HG03139 (cell line): Measurements from ENCODE around the gene C13orf46.
"Not testable (repeated sequence)": the region's sequence is repeated elsewhere in the genome, so short reads cannot be mapped to it uniquely, and the experiment has no call there.

Experiments used
- ATAC-seq: cut with Tn5 transposase; IDR thresholded peaks from one replicate; pipeline ENCODE4 v1.9.1; 2021; ENCODE audit not compliant: unreplicated experiment

The C13orf46 gene

GRCh38 chr13:113913408-113913807, 60.5 kb downstream of the C13orf46 start:
- ATAC-seq, result not testable (repeated sequence)

GRCh38 chr13:113912596-113912995, 61.3 kb downstream of the C13orf46 start:
- ATAC-seq, result no peak

- no peak for ATAC-seq
Observed at GRCh38 chr13:113907635-113908617, 66.0 kb downstream of the C13orf46 start.

GRCh38 chr13:113906571-113906970, 67.3 kb downstream of the C13orf46 start:
- ATAC-seq, result no peak

GRCh38 chr13:113905942-113906341, 67.9 kb downstream of the C13orf46 start:
- no peak for ATAC-seq

- ATAC-seq, result no peak
Observed at GRCh38 chr13:113905018-113905417, 68.9 kb downstream of the C13orf46 start.

- ATAC-seq, result no peak
Observed at GRCh38 chr13:113904411-113904810, 69.5 kb downstream of the C13orf46 start.

- no peak for ATAC-seq
Observed at GRCh38 chr13:113903912-113904311, 70.0 kb downstream of the C13orf46 start.
